ENCODE results near the gene ANKS1B.

DNA sequence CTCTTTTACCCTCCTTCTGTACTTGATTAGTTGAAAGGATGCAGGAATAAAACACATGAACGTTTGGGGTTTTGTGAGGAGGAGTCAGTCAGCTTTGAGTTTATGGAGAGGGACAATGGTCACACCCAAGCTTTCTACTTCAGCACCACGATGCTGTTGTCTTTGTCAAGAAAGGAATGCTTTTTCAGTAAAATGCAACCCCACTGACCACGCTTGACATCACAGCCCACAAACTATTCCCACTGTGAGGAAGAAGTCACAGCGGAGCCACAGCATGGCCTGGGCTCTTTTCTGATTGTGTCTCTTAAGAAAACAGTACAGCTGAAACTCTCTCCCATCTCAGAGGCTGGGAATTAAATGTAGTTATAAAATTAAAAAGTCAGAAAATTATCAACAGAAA is 1204.5 kb downstream of the ANKS1B start:
- TF ChIP-seq GATA2 (IDR thresholded peaks at IDR 0.05; ENCODE audit: low read depth, low read length) (no peak), GATA3 (IDR thresholded peaks at IDR 0.05; ENCODE audit: low read depth, low read length) (no peak)

Measured in SH-SY5Y (cell line).